Upper lobe of right lung (tissue), 1 donor: ENCODE results near the gene OR2F2. TPM values are rescaled to one million over a fixed set of nuclear protein-coding genes. Genes with fewer than 3 reads are reported as not detected.

Source experiments
- ATAC-seq: fragments of 200-7000 bp; cut with Tn5 transposase; one replicate; pipeline ENCODE4 v1.9.1; 2020; ENCODE audit warnings: mild to moderate bottlenecking, moderate library complexity
- DNase-seq: peaks from one replicate; pipeline ENCODE4 v3.0.0-alpha.2; 2020
- H3K27ac ChIP-seq: fragments of 200-600 bp; one replicate; pipeline ENCODE4 v1.8.0; 2022
- H3K27me3 ChIP-seq: fragments of 200-600 bp; one replicate; pipeline ENCODE4 v1.8.0; 2022; ENCODE audit warnings: mild to moderate bottlenecking
- H3K36me3 ChIP-seq: fragments of 200-600 bp; one replicate; pipeline ENCODE4 v1.8.0; 2022
- H3K4me1 ChIP-seq: fragments of 200-600 bp; one replicate; pipeline ENCODE4 v1.8.0; 2022
- H3K4me3 ChIP-seq: fragments of 200-600 bp; one replicate; pipeline ENCODE4 v1.8.0; 2022; ENCODE audit warnings: mild to moderate bottlenecking
- H3K9me3 ChIP-seq: fragments of 200-600 bp; one replicate; pipeline ENCODE4 v1.8.0; 2022
- CTCF ChIP-seq: fragments of 200-600 bp; IDR thresholded peaks from one replicate; pipeline ENCODE4 v1.8.0; 2022; ENCODE audit warnings: antibody characterized with exemption
- intact Hi-C: fragments of 100-400 bp; cut with DNase I; formaldehyde crosslinking; loops from one replicate; pipeline ENCODE4 v1.11.0; 2022
- total RNA-seq: library from RNA; stranded (reverse); fragmentation: NEBNext Ultra II Directional; extraction: Animal tissue kit (Norgen Biotek cat#: 25700); gene quantifications from one replicate; pipeline ENCODE4 v1.2.1, GENCODE V29; 2021
- donor health status: DM: no; HTN: yes; CAD: no; lungs with severe emphysema.

The OR2F2 gene
- total RNA-seq, 1 donor from 2014 or later: not detected

GRCh38 chr7:143901332-143901667, 33.7 kb upstream of the OR2F2 start:
- Histone ChIP-seq H3K4me3 (peak overlapping the region; percentile 76), H3K27me3 (no peaks in the 10 kb centered on the region), H3K27ac (peak overlapping the region; percentile 89), H3K36me3 (no peaks in the 10 kb centered on the region), H3K4me1 (peaks cover 9% of the 10 kb centered on the region), H3K9me3 (no peaks in the 10 kb centered on the region)
- peak; percentile 72 for DNase-seq
- TF ChIP-seq CTCF: no peak
- ATAC-seq: peak; percentile 26
- intact Hi-C loops: no loop called here

GRCh38 chr7:143901668-143902331, 33.2 kb upstream of the OR2F2 start, which contains the start of gene TCAF1:
TSS of gene TCAF1 (minus strand) at chr7:143902176. CDS start at chr7:143876608, 25,568 bp downstream.
- ATAC-seq: peak; percentile 99
- Histone ChIP-seq H3K27ac (peak within 1 kb of the TSS; percentile 89), H3K4me3 (peak within 1 kb of the TSS; percentile 76)

GRCh38 chr7:143902332-143902899, 32.6 kb upstream of the OR2F2 start:
- TF ChIP-seq CTCF: no peak
- no peaks in the 10 kb centered on the region for H3K27me3 ChIP-seq
- peaks cover 9% of the 10 kb centered on the region for H3K4me1 ChIP-seq
- H3K4me3 ChIP-seq: peak overlapping the region; percentile 76
- ATAC-seq (no peak), DNase-seq (no peak)
- H3K27ac ChIP-seq: no peak overlapping the region
- intact Hi-C loops: no loop called here
- no peaks in the 10 kb centered on the region for H3K9me3 ChIP-seq
- no peaks in the 10 kb centered on the region for H3K36me3 ChIP-seq

More at GRCh38 chr7:143901668-143902331, 33.2 kb upstream of the OR2F2 start, which contains the start of gene TCAF1:
- Histone ChIP-seq H3K9me3 (no peaks in the 10 kb centered on the region), H3K4me1 (peaks cover 9% of the 10 kb centered on the region), H3K36me3 (no peaks in the 10 kb centered on the region), H3K27me3 (no peaks in the 10 kb centered on the region)
- peak; percentile 97 for DNase-seq
- intact Hi-C loops: no loop called here
- peak; percentile 27 for TF ChIP-seq CTCF

- Histone ChIP-seq H3K36me3 (no peaks in the 10 kb centered on the region), H3K4me1 (peaks cover under 1% of the 10 kb centered on the region), H3K27ac (no peak overlapping the region), H3K27me3 (no peaks in the 10 kb centered on the region), H3K4me3 (no peak overlapping the region), H3K9me3 (no peaks in the 10 kb centered on the region)
- intact Hi-C loops: no loop called here
- DNase-seq (no peak), ATAC-seq (no peak)
- TF ChIP-seq CTCF: no peak
These were observed 29.5 kb upstream of the OR2F2 start for GRCh38 chr7:143905509-143905908.

GRCh38 chr7:143906151-143906550, 28.9 kb upstream of the OR2F2 start:
- H3K4me3 ChIP-seq: no peak overlapping the region
- no peak overlapping the region for H3K27ac ChIP-seq
- TF ChIP-seq CTCF: no peak
- H3K9me3 ChIP-seq: no peaks in the 10 kb centered on the region
- no peak for ATAC-seq
- H3K27me3 ChIP-seq: no peaks in the 10 kb centered on the region
- intact Hi-C loops: no loop called here
- H3K4me1 ChIP-seq: no peaks in the 10 kb centered on the region
- H3K36me3 ChIP-seq: no peaks in the 10 kb centered on the region
- DNase-seq: no peak
